Upper lobe of right lung (tissue), 1 donor: ENCODE results near the gene AASDHPPT. TPM values are rescaled to one million over a fixed set of nuclear protein-coding genes. Genes with fewer than 3 reads are reported as not detected.

Experiments used
- ATAC-seq: fragments of 200-7000 bp; cut with Tn5 transposase; one replicate; pipeline ENCODE4 v1.9.1; 2020; ENCODE audit warnings: mild to moderate bottlenecking, moderate library complexity
- DNase-seq: peaks from one replicate; pipeline ENCODE4 v3.0.0-alpha.2; 2020
- H3K27ac ChIP-seq: fragments of 200-600 bp; one replicate; pipeline ENCODE4 v1.8.0; 2022
- H3K27me3 ChIP-seq: fragments of 200-600 bp; one replicate; pipeline ENCODE4 v1.8.0; 2022; ENCODE audit warnings: mild to moderate bottlenecking
- H3K36me3 ChIP-seq: fragments of 200-600 bp; one replicate; pipeline ENCODE4 v1.8.0; 2022
- H3K4me1 ChIP-seq: fragments of 200-600 bp; one replicate; pipeline ENCODE4 v1.8.0; 2022
- H3K4me3 ChIP-seq: fragments of 200-600 bp; one replicate; pipeline ENCODE4 v1.8.0; 2022; ENCODE audit warnings: mild to moderate bottlenecking
- H3K9me3 ChIP-seq: fragments of 200-600 bp; one replicate; pipeline ENCODE4 v1.8.0; 2022
- intact Hi-C: fragments of 100-400 bp; cut with DNase I; formaldehyde crosslinking; loops from one replicate; pipeline ENCODE4 v1.11.0; 2022
- total RNA-seq: library from RNA; stranded (reverse); fragmentation: NEBNext Ultra II Directional; extraction: Animal tissue kit (Norgen Biotek cat#: 25700); gene quantifications from one replicate; pipeline ENCODE4 v1.2.1, GENCODE V29; 2021
- TF ChIP-seq, protein P1 (sequence below): fragments of 200-600 bp; IDR thresholded peaks from one replicate; pipeline ENCODE4 v1.8.0; 2022; ENCODE audit warnings: antibody characterized with exemption
- donor health status: DM: no; HTN: yes; CAD: no; lungs with severe emphysema.

Gene AASDHPPT
- total RNA-seq, 1 donor from 2014 or later, result 27.4 TPM

DNA sequence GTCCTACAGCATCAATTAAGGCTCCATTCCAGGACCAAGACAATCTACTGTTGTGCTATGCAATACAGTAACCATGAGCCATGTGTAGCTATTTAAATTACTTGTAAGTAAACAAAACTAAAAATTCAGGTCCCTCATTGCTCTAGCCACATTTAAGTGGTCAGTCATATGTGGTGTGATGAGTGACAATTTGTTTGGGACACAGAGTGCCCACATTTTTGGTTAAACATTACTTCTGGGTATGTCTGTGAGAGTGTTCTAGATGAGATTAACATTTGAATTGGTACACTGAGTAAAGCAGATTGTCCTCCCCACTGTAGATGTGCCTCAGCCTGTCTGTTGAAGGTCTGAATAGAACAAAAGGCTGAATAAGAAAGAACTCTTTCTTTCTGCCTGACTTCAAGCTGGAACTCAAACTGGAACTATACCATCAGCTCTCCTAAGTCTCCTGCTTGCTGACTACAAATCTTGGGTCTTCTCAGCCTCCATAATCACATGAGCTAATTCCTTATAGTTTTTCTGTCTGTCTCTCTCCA is 16.1 kb upstream of the AASDHPPT start:
- DNase-seq (no peak), ATAC-seq (no peak)
- no peaks in the 10 kb centered on the region for H3K27me3 ChIP-seq
- no peaks in the 10 kb centered on the region for H3K36me3 ChIP-seq
- no peak overlapping the region for H3K27ac ChIP-seq
- no peaks in the 10 kb centered on the region for H3K4me1 ChIP-seq
- H3K4me3 ChIP-seq, result no peak overlapping the region
- no peaks in the 10 kb centered on the region for H3K9me3 ChIP-seq
- TF ChIP-seq, protein P1, sequence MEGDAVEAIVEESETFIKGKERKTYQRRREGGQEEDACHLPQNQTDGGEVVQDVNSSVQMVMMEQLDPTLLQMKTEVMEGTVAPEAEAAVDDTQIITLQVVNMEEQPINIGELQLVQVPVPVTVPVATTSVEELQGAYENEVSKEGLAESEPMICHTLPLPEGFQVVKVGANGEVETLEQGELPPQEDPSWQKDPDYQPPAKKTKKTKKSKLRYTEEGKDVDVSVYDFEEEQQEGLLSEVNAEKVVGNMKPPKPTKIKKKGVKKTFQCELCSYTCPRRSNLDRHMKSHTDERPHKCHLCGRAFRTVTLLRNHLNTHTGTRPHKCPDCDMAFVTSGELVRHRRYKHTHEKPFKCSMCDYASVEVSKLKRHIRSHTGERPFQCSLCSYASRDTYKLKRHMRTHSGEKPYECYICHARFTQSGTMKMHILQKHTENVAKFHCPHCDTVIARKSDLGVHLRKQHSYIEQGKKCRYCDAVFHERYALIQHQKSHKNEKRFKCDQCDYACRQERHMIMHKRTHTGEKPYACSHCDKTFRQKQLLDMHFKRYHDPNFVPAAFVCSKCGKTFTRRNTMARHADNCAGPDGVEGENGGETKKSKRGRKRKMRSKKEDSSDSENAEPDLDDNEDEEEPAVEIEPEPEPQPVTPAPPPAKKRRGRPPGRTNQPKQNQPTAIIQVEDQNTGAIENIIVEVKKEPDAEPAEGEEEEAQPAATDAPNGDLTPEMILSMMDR, result no peak
- intact Hi-C loops, result no loop called here

DNA sequence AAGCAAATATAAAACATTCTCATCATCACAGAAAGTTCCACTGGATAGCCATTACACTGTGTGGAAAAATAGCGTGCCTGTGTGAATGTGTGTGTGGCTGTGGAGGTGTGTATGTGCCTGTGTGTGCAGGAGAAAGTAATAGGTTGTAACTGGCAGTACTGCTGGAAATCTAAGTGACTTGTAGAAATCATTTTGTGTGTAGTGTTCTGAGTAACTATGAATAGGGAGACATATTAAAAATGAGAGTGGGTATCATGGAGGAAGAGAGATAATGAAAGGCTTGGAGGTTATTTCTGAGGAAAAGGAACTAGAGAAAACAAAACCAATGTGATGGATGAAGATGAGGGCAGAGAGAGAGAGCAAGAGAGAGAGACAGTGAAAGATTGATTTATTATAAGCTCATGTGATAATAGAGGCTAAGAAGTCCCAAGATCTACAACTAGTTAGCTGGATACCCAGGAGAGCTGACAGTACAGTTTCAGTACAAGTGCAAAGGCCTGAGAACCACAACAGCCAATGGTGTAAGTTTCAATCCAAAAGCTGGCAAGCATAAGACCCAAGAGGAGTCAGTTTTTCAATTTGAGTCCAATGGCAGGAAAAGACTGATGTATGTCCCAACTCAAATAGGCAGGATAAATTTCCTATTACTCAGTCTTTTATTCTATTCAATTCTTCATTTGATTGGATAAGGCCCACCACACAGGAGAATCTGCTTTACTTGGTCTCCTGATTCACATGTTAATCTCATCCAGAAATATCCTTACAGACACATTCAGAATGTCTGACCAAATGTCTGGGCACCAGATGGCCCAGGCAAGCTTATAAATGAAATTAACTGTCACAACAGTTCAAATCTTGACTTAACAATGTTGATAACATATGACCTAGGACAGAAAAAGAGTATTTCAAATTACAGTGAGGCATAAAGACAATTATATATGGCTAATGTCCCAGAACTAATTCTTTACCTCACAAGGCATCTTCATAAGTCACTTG is 15.2 kb upstream of the AASDHPPT start:
- TF ChIP-seq, protein P1, result no peak
- Histone ChIP-seq H3K36me3 (no peaks in the 10 kb centered on the region), H3K9me3 (no peaks in the 10 kb centered on the region), H3K4me3 (no peak overlapping the region), H3K27ac (no peak overlapping the region), H3K27me3 (no peaks in the 10 kb centered on the region), H3K4me1 (no peaks in the 10 kb centered on the region)
- ATAC-seq (no peak), DNase-seq (no peak)
- intact Hi-C loops, result no loop called here

DNA sequence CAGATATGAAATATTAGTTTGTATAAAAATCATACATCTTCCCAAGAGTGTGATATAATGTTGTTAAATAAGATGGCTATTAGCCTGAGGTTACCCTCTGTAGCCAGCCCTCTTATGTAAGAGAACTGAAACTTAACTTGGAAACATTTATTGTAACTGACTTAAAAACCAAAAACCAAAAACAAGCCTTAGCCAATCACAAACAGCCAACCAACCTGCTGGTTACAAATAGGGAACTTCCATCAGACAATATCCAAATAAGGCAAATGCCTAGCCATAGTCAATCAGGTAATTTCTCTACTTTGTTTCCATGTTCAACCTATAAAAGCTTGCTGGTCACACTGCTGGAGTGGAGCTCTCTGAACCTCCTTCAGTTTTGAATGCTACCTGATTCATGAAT is 14.5 kb upstream of the AASDHPPT start:
- Histone ChIP-seq H3K4me3 (no peak overlapping the region), H3K27ac (no peak overlapping the region), H3K4me1 (no peaks in the 10 kb centered on the region), H3K9me3 (no peaks in the 10 kb centered on the region), H3K27me3 (no peaks in the 10 kb centered on the region), H3K36me3 (no peaks in the 10 kb centered on the region)
- TF ChIP-seq, protein P1, result no peak
- no peak for DNase-seq
- intact Hi-C loops, result no loop called here
- no peak for ATAC-seq

DNA sequence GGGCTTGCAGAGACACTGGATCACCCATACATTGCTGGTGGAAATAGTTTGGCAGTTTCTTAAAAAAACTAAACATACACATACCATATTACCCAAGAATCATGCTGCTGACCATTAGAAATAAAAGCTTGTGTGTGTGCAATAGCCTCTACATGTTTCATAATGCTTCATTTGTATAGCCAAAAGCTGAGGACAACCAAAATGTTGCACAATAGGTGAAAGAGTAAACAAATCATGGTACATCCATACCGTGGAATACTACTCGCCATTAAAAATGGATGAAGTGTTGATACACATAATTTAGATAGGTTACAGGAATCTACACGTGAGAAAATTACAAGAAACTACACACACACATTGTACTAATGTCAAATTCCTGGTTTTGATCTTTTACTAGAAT is 6.9 kb upstream of the AASDHPPT start:
- DNase-seq, result no peak
- no peaks in the 10 kb centered on the region for H3K9me3 ChIP-seq
- no peaks in the 10 kb centered on the region for H3K27me3 ChIP-seq
- intact Hi-C loops, result no loop called here
- ATAC-seq, result no peak
- H3K4me1 ChIP-seq, result no peaks in the 10 kb centered on the region
- H3K4me3 ChIP-seq, result no peak overlapping the region
- H3K36me3 ChIP-seq, result no peaks in the 10 kb centered on the region
- TF ChIP-seq, protein P1, result no peak
- no peak overlapping the region for H3K27ac ChIP-seq

DNA sequence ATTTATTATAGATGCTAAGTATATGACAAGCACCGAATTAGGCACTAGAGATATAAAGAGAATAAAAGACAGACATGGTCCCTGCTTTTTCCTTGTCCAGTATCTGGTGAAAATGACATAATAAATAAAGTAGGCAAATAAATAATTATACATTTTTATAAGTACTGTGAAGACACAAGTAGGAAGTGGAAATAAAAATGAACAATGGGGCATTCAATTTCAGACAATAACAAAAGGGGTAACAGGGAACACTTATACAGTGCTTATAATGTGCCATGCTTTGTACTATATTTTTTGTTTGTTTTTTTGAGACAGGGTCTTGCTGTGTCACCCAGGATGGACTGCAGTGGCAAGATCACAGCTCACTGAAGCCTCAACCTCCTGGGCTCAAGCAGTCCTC is 4.7 kb upstream of the AASDHPPT start:
- DNase-seq (no peak), ATAC-seq (no peak)
- intact Hi-C loops, result no loop called here
- Histone ChIP-seq H3K27me3 (no peaks in the 10 kb centered on the region), H3K4me1 (peaks cover 6% of the 10 kb centered on the region), H3K27ac (no peak overlapping the region), H3K36me3 (no peaks in the 10 kb centered on the region), H3K4me3 (no peak overlapping the region), H3K9me3 (no peaks in the 10 kb centered on the region)
- TF ChIP-seq, protein P1, result no peak
